SKM-1 (cell line): Measurements from ENCODE around the gene TICAM1.
"Not testable (repeated sequence)": the region's sequence is repeated elsewhere in the genome, so short reads cannot be mapped to it uniquely, and the experiment has no call there.

Experiments used
- DNase-seq: peaks from one replicate; lab custom pipeline; 2025; ENCODE audit not compliant: unreplicated experiment; lab: John Stamatoyannopoulos, UW

The TICAM1 gene

DNA sequence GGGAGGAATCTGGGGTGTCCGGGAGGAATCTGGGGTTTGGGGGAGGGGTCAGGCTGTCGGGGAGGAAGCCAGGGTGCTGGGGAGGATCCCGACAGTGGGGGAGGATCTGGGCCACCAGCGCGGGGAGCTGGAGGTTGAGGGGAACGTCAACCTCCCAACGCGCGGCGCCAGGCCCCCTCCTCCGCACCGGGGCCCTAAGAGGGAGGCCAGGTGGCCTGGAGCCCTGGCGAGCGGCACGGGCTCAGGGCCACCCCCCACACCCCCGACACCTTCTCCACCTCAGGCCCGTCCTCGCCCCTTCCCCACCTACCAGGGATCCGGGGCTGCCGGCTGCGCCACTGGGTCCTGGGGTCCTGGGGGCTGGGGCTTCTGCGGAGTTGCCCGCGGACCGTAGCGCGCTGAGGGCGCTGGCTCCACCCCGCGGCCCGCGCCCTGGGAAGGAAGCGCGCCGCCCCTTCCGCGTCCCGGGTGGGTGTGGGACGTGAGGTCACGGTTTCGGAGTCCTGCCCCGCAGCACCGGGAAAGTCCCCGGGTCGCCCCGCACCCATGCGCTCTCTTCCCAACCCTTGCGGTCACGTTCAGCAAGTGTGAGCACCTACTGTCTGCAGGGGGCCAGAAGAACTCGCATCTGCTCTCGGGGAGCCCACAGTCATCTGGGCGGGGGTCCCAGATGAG lies at the start of gene TICAM1:
TICAM1 (minus strand) TSS at position 409 of the 675 bp plus-strand sequence. CDS start 13,335 bp downstream, outside the sequence.
- DNase-seq, result no peak

- no peak for DNase-seq
These were observed 47.5 kb upstream of the TICAM1 start for GRCh38 chr19:4879041-4879440.

DNA sequence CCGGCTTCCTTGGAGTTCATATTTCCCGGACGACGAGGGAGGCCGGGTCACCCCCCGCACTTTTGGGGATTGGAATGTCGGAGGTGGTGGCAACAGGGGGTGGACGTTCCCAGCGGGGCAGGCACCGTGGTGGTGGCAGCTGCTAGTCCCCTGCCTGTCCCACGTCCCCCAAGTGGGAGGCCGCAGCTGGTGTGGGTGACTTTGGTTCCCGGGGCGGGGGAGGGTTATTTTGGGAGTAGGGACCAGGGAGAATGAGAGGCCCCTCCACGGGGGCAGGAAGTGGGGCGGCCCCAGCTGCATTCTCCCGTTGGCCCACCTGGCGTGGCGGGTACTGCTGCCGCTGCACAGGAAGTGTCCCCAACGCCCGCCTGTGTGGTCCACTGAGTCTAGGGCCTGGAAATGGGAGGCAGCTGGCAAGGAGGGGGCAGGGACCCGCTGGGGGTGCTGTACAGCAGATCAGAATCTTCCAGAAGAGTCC lies 47.0 kb upstream of the TICAM1 start:
- DNase-seq, result no peak

DNA sequence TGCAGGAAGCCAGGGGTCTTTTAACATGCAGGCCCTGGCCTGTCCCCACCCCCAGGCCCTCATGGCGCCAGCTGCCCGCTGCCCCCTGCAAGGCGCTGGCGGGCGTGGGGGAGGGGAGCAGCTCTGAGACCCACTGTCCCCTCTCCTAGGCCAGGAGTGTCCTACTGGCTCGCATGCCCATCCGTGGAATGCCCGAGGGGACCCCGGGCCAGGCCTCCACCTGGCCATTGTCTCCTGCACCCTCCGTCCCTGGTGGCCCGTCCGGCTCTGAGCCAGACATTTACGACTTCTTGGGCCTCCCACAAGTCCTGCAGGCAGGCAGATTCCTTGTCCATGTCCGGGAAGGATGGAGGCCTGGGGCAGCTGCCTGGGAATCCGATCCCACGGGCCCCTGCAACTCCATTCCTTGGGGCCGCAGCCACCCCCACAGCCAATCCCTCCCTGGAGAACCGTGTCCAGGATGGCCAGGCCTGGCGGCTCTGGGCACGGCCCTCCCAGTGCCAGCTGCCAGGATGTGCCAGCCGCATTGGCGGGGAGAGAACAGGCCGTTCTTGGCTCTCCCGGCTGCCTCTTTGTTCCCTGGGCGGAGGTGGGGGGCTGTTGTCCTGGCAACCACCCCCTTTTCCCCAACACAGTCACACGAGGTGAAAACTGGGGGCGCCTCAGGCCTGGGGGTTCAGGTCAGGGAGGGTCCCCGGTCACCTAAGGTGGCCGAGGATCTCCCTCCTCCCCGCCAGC lies 46.4 kb upstream of the TICAM1 start:
- no peak for DNase-seq

GRCh38 chr19:4873930-4874329 lies 42.4 kb upstream of the TICAM1 start:
- no peak for DNase-seq

DNA sequence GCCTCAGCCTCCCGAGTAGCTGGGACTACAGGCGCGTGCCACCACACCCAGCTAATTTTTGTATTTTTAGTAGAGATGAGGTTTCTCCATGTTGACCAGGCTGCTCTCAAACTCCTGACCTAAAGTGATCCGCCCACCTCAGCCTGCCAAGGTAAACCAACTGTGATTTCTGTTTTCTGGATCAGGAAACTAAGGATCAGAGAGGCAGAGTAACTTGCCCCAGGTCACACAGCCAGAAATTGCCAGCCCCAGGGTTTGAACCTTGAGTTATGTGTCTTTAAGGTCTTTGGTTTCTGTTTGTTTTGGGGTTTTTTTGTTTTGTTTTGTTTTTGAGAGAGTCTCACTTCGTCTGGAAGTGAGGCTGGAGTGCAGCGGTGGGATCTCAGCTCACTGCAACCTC lies 40.2 kb upstream of the TICAM1 start:
- no peak for DNase-seq

- DNase-seq, result peak; percentile 98
These were observed 38.7 kb upstream of the TICAM1 start for GRCh38 chr19:4870025-4870700.

- no peak for DNase-seq
These were observed 36.8 kb upstream of the TICAM1 start for GRCh38 chr19:4868286-4868834.

DNA sequence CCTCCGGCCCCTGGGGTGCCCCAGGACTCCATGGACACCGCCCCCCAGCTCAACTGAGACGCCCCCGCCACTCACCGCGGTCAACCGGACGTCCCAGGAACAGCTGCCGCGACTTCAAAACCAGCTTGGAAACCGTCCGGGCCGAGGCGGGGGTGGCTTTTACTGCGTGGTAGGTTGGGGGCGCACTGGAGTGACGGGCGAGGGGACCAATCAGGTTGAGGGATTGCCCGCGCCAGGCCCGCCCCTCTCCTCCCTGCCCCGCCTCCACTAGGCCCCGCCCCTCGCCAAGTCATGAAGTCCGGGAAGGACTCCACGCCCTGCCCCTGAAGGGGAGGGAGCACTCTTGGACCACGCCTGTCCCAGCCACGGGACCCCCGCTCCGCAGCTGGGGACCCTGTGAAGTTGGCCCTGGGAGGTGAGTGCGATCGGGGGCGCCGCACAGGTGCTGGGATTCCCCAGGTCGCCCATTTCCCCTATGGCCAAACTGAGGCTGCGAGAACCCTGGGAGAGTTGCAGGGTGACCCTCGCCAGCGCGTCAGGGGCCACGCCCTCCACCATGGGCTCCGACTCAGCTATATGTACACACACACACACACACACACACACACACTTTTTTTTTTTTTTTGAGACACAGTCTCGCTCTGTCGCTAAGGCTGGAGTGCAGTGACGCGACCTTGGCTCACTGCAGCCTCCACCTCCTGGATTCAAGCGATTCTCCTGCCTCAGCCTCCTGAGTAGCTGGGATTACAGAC lies 36.2 kb upstream of the TICAM1 start, which contains the start of gene PLIN3:
PLIN3 (minus strand) TSS at position 134 of the 752 bp plus-strand sequence. CDS start 6,273 bp downstream, outside the sequence.
- peak; percentile 85 for DNase-seq

- DNase-seq, result no peak
These were observed 35.3 kb upstream of the TICAM1 start for GRCh38 chr19:4866595-4867424.

- no peak for DNase-seq
These were observed 29.6 kb upstream of the TICAM1 start for GRCh38 chr19:4861147-4861546.

- no peak for DNase-seq
These were observed 28.2 kb upstream of the TICAM1 start for GRCh38 chr19:4859697-4860096.

- DNase-seq, result not testable (repeated sequence)
These were observed 25.0 kb upstream of the TICAM1 start for GRCh38 chr19:4856468-4856867.

GRCh38 chr19:4853506-4853905 lies 22.0 kb upstream of the TICAM1 start:
- not testable (repeated sequence) for DNase-seq

- DNase-seq, result no peak
These were observed 21.0 kb upstream of the TICAM1 start for GRCh38 chr19:4852484-4852883.

GRCh38 chr19:4851551-4852290 lies 20.2 kb upstream of the TICAM1 start:
- DNase-seq, result peak; percentile 35

- DNase-seq, result no peak
These were observed 17.5 kb upstream of the TICAM1 start for GRCh38 chr19:4849019-4849418.

DNA sequence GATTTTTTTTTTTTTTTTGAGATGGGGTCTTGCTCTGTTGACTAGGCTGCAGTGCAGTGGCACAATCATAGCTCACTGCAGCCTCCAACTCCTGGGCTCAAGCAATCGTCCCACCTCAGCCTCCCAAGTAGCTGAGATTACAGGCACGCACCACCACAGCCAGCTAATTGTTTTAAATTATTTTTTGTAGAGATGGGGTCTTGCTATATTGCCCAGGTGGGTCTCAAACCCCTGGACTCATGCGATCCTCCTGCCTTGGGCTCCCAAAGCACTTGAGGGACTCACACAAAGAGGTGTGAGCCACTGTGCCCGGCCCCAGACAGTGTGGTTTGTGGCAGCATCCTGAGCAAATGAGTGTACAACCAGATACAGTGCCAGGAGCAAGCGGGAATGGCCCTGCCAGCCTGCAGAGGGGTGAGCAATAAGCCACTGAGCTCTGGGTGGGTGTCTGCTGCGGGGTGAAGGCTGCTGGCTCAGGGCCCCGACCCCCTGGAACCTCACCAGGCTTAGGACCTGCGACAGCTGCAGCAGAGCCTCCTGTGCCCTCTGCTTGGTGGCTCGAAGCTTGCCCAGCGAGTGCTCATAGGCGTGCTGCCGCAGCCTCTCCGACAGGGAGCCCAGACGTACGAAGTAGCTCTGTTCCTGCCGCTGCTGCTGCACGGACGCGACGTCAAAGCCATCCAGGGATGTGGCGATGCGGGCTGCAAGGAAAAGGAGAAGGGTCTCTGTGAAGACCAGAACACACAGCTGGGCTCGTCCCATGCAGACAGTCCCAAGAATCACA lies 15.9 kb upstream of the TICAM1 start:
- no peak for DNase-seq
